Panc1 (cell line): ENCODE data around the gene HOXC11. TPM values are rescaled to one million over a fixed set of nuclear protein-coding genes. Genes with fewer than 3 reads are reported as not detected.

Experiments used
- ATAC-seq: fragments of 200-7000 bp; cut with Tn5 transposase; 2 replicates; pipeline ENCODE4 v1.9.1; 2020; ENCODE audit warnings: mild to moderate bottlenecking, moderate library complexity
- BruUV-seq: library from RNA; stranded (reverse); fragments of 400-500 nt; replicated peaks from 2 replicates; lab custom pipeline; 2021; lab: Mats Ljungman, UMichigan
- CTCF ChIA-PET: fragments of 300-600 bp; sonication (Branson Sonifier 250); formaldehyde crosslinking; loops from one replicate; lab custom pipeline; 2022; ENCODE audit warnings: antibody characterized with exemption; lab: Charles Lee
- POLR2A ChIA-PET: fragments of 300-600 bp; sonication (Branson Sonifier 250); formaldehyde crosslinking; loops from one replicate; lab custom pipeline; 2022; ENCODE audit warnings: antibody characterized with exemption; lab: Charles Lee
- DNase-seq: peaks from one replicate; pipeline ENCODE4 v3.0.0-alpha.2; 2010; ENCODE audit warnings: low read depth, low spot score
- H3K27ac ChIP-seq: 2 replicates; pipeline ENCODE4 v1.5.1; 2011; ENCODE audit warnings: mild to moderate bottlenecking, low read length, inconsistent platforms
- H3K27me3 ChIP-seq: fragments of 200-500 bp; sonication (Bioruptor generic); 2 replicates; pipeline ENCODE4 v1.6.0; 2014; ENCODE audit warnings: low read length, inconsistent platforms; ENCODE audit not compliant: control insufficient read depth, insufficient read depth
- H3K36me3 ChIP-seq: fragments of 200-500 bp; sonication (Bioruptor generic); 2 replicates; pipeline ENCODE4 v1.5.1; 2014; ENCODE audit warnings: inconsistent platforms, mild to moderate bottlenecking, low read length, moderate library complexity; ENCODE audit not compliant: control insufficient read depth, insufficient read depth
- H3K4me1 ChIP-seq: 2 replicates; pipeline ENCODE4 v1.5.1; 2011; ENCODE audit warnings: inconsistent platforms, mild to moderate bottlenecking, low read length, moderate library complexity; ENCODE audit not compliant: control insufficient read depth, insufficient read depth
- H3K4me3 ChIP-seq, 2 experiments: 2 replicates each; pipeline ENCODE4 v1.5.1; 2011 to 2012; ENCODE audit warnings: low read depth in 2 of 2, low read length in 2 of 2, mild to moderate bottlenecking in 2 of 2, inconsistent platforms in 1 of 2, moderate library complexity in 1 of 2
- H3K9me3 ChIP-seq: fragments of 200-500 bp; sonication (Bioruptor generic); 2 replicates; pipeline ENCODE4 v1.5.1; 2014; ENCODE audit warnings: low read depth, mild to moderate bottlenecking, inconsistent platforms, low read length, moderate library complexity; ENCODE audit not compliant: control insufficient read depth, insufficient read depth
- POLR2AphosphoS5 ChIP-seq: IDR thresholded peaks from 2 replicates; pipeline ENCODE4 v1.6.1; 2012; ENCODE audit warnings: mild to moderate bottlenecking, low read depth, low read length, moderate library complexity
- SIN3A ChIP-seq: IDR thresholded peaks from 2 replicates; pipeline ENCODE4 v1.6.1; 2012; ENCODE audit warnings: low read depth, mild to moderate bottlenecking, low read length, moderate library complexity, borderline replicate concordance; ENCODE audit not compliant: insufficient read depth
- TCF7L2 ChIP-seq: IDR thresholded peaks from 2 replicates; pipeline ENCODE4 v1.6.1; 2011; ENCODE audit warnings: mild to moderate bottlenecking, low read depth, low read length, inconsistent platforms
- in situ Hi-C: cut with HindIII; loops from 2 replicates; pipeline ENCODE4 v1.10.0; 2016; ENCODE audit warnings: low sequenced_read_pairs, low pct_unique_long_range_greater_than_20kb
- intact Hi-C: fragments of 100-400 bp; cut with micrococcal nuclease; formaldehyde crosslinking; loops from one replicate; pipeline ENCODE4 v1.10.0; 2022; ENCODE audit not compliant: unreplicated experiment
- total RNA-seq: library from RNA; stranded (reverse); gene quantifications from one replicate; pipeline ENCODE4 v1.2.1, GENCODE V29; 2021; ENCODE audit not compliant: unreplicated experiment
- TF ChIP-seq, protein P1 (sequence below): fragments of 450-650 bp; IDR thresholded peaks from 2 replicates; pipeline ENCODE4 v1.5.1; 2017; ENCODE audit warnings: mild to moderate bottlenecking
- TF ChIP-seq, protein P2 (sequence below), 2 experiments: IDR thresholded peaks; 2 replicates each; pipeline ENCODE4 v1.6.1; 2011 to 2012; ENCODE audit warnings: low read depth in 2 of 2, control low read depth in 1 of 2, low read length in 1 of 2, mild to moderate bottlenecking in 1 of 2, moderate library complexity in 1 of 2; ENCODE audit not compliant: insufficient read depth in 1 of 2

The HOXC11 gene
- total RNA-seq, 1 experiment from 2014 or later = 17.0 TPM

DNA sequence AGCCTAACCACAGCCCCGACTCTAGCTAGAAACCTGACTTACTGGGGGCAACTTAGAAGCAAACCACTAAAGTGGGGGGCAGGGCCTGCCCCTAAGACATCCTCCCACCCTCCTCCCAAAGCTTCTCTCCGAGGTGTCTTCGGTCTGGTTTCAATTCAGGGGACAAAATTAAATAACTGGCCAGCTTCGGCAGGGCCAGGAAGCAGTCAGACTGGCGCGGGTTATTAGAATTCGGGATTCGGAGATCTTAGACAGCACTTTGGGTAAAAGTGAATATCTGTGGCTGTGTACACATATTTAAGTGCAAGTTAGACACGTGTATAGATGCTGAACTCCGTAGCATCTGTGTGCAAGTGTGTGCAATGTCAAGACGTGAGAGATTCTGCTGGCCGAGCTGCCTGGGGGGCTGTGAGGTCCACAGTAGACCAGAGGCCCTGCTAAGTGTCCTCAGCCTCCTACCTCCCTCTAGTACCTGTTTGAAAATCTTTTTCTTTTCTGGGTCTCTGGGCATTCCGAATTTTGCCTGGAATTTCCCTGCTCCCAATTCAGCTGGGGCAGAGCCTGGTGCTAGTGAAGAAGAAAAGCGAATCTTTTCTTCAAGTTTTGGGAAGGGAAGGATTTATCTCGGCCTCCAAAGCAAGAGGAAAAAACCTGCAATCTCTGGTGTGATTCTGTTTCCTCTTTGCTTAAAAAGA, 8.0 kb downstream of the HOXC11 start:
- in situ Hi-C loops (no loop called here), intact Hi-C loops (loop anchor here (5.0 kb wide), 1 partner anchor 154 kb away; no protein-coding TSS in a partner anchor)
- BruUV-seq = no TSS peak
- ChIA-PET POLR2A (interaction anchor here (0.5 to 0.9 kb wide), 4 partner anchors 14 to 221 kb away, joined by 4 to 5 read pairs (median 4); no protein-coding TSS in a partner anchor), CTCF (interaction anchor here (0.6 to 1.2 kb wide), 2 partner anchors 39 to 263 kb away, joined by 4 read pairs; no protein-coding TSS in a partner anchor)
- peaks cover 53% of the 10 kb centered on the region for H3K4me1 ChIP-seq
- H3K27ac ChIP-seq = peak overlapping the region; percentile 100
- H3K36me3 ChIP-seq = no peaks in the 10 kb centered on the region
- no peaks in the 10 kb centered on the region for H3K9me3 ChIP-seq
- TF ChIP-seq, protein P1, sequence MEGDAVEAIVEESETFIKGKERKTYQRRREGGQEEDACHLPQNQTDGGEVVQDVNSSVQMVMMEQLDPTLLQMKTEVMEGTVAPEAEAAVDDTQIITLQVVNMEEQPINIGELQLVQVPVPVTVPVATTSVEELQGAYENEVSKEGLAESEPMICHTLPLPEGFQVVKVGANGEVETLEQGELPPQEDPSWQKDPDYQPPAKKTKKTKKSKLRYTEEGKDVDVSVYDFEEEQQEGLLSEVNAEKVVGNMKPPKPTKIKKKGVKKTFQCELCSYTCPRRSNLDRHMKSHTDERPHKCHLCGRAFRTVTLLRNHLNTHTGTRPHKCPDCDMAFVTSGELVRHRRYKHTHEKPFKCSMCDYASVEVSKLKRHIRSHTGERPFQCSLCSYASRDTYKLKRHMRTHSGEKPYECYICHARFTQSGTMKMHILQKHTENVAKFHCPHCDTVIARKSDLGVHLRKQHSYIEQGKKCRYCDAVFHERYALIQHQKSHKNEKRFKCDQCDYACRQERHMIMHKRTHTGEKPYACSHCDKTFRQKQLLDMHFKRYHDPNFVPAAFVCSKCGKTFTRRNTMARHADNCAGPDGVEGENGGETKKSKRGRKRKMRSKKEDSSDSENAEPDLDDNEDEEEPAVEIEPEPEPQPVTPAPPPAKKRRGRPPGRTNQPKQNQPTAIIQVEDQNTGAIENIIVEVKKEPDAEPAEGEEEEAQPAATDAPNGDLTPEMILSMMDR = no peak
- TF ChIP-seq POLR2AphosphoS5 (peak; percentile 74; the same call in 1 of the 2 replicates), TCF7L2 (no peak)
- DNase-seq (no peak), ATAC-seq (no peak)
- H3K27me3 ChIP-seq = no peaks in the 10 kb centered on the region
- peak overlapping the region; percentile 51 to 65 for H3K4me3 ChIP-seq

DNA sequence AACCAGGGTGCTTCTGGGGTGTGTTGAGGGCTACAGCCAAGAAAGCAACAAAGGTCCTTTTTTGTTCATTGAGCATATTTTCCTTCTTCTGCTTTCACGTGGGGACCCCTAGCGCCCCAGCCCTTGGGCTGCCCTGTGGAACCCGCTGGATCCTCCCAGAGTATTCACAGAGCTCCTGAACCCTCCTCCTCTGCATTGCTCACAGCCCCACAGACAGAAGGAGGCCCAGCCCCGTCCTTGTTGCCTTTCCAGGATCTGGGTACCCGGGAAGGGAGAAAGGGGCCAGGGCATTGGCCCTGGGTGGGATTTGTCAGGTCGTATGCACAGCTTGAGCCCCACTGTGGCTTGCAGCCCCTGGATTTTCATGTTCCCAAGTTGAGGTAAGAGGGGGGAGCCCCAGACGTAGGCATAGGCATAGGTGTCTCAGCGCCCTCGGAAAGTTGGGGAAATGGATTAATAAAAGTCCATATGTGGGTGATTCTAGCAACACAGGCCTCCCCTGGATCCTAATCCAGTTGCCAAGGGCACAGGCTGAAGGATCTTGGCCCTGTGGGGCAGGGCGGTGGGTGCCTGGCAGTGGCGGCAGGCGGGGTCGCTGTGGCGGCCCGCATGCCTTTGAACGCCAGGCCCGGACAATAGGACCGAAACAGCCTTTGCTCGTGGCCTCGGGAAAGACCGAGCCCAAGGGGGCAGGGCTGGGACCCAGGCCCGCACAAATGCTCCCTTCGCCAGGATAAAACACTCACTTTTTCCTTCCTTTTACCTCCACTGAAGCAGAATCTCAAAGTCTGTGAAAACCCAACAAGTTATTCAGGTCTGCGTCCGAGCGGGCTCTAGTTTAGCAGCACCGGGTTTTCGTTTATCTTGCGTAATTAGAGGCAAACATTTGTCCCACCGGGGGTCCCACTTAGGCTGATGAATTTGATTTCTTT, 9.0 kb downstream of the HOXC11 start:
- POLR2A ChIA-PET = interaction anchor here (0.5 to 0.7 kb wide), 4 partner anchors 12 to 222 kb away, joined by 4 to 5 read pairs (median 4); no protein-coding TSS in a partner anchor
- intact Hi-C loops (loop anchor here (2.0 to 5.0 kb wide), 2 partner anchors 155 to 215 kb away; no protein-coding TSS in a partner anchor), in situ Hi-C loops (no loop called here)
- H3K27me3 ChIP-seq = no peaks in the 10 kb centered on the region
- DNase-seq (no peak), ATAC-seq (peak; percentile 25)
- CTCF ChIA-PET = interaction anchor here (1.2 kb wide), 1 partner anchor 40 kb away, joined by 4 read pairs; no protein-coding TSS in a partner anchor
- H3K27ac ChIP-seq = peak overlapping the region; percentile 100
- H3K36me3 ChIP-seq = no peaks in the 10 kb centered on the region
- no peaks in the 10 kb centered on the region for H3K9me3 ChIP-seq
- peaks cover 44% of the 10 kb centered on the region for H3K4me1 ChIP-seq
- no TSS peak for BruUV-seq
- TF ChIP-seq, protein P1 = peak; percentile 34; the same call in 1 of the 2 replicates
- TF ChIP-seq, protein P2, sequence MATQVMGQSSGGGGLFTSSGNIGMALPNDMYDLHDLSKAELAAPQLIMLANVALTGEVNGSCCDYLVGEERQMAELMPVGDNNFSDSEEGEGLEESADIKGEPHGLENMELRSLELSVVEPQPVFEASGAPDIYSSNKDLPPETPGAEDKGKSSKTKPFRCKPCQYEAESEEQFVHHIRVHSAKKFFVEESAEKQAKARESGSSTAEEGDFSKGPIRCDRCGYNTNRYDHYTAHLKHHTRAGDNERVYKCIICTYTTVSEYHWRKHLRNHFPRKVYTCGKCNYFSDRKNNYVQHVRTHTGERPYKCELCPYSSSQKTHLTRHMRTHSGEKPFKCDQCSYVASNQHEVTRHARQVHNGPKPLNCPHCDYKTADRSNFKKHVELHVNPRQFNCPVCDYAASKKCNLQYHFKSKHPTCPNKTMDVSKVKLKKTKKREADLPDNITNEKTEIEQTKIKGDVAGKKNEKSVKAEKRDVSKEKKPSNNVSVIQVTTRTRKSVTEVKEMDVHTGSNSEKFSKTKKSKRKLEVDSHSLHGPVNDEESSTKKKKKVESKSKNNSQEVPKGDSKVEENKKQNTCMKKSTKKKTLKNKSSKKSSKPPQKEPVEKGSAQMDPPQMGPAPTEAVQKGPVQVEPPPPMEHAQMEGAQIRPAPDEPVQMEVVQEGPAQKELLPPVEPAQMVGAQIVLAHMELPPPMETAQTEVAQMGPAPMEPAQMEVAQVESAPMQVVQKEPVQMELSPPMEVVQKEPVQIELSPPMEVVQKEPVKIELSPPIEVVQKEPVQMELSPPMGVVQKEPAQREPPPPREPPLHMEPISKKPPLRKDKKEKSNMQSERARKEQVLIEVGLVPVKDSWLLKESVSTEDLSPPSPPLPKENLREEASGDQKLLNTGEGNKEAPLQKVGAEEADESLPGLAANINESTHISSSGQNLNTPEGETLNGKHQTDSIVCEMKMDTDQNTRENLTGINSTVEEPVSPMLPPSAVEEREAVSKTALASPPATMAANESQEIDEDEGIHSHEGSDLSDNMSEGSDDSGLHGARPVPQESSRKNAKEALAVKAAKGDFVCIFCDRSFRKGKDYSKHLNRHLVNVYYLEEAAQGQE (IDR thresholded peaks at IDR 0.05; ENCODE audit: insufficient read depth in 1 of 2, low read depth in 2 of 2, low read length in 1 of 2) = no peak
- TF ChIP-seq POLR2AphosphoS5 (peak; percentile 16; the same call in 1 of the 2 replicates), TCF7L2 (peak; percentile 94), SIN3A (no peak)
- peak overlapping the region; percentile 51 to 65 for H3K4me3 ChIP-seq
